Measurements from ENCODE around the gene GULP1. TPM values are rescaled to one million over a fixed set of nuclear protein-coding genes. Genes with fewer than 3 reads are reported as not detected.
"Not testable (repeated sequence)": the region's sequence is repeated elsewhere in the genome, so short reads cannot be mapped to it uniquely, and the experiment has no call there.

GULP1 gene
- total RNA-seq, 1 donor from 2014 or later = 17.7 TPM

DNA sequence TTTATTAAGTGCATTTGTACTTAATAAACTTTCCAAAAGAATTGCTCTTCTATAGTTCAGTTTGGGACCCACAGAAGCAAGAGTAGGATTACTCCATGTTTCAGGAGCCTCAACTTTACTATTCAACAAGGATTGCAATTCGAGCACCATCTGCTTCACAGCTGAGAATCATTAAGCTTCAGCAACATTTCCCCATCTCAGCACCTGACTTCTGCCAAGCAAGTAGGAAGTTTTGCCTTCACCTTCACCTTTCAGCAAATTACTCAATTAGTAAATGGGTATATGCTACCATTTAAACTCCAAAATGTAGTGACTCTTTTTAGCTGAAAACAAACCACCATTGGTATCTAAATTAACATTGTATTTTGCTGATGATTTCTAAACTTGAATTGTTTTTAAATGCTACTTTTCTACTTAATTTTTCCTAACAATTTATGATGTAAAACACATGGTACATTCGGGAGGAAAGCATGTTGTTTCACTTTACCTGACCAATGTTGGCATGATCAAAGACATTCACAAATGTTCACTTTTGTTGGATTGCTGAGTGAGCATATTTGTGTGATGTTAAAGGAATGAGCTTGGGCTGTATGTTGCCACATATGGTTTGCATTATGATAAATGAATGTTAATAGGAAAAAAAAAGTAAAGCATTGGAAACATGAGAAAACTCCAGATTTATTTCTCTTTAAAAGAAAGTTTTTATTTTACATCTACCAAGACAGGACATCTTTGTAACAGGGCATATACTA lies 159.2 kb downstream of the GULP1 start:
- H3K9me3 Mint-ChIP-seq (ENCODE audit: unreplicated experiment) = peaks cover 2% of the 10 kb centered on the region
- DNase-seq = no peak
- H3K4me1 Mint-ChIP-seq (ENCODE audit: low read depth, unreplicated experiment) = no peaks in the 10 kb centered on the region
- H3K36me3 Mint-ChIP-seq (ENCODE audit: unreplicated experiment) = peaks cover 8% of the 10 kb centered on the region
- H3K4me3 Mint-ChIP-seq (ENCODE audit: unreplicated experiment) = no peak overlapping the region
- no peak overlapping the region for H3K27ac Mint-ChIP-seq (ENCODE audit: unreplicated experiment)
- H3K27me3 Mint-ChIP-seq (ENCODE audit: unreplicated experiment) = no peaks in the 10 kb centered on the region
- TF ChIP-seq, protein P1, sequence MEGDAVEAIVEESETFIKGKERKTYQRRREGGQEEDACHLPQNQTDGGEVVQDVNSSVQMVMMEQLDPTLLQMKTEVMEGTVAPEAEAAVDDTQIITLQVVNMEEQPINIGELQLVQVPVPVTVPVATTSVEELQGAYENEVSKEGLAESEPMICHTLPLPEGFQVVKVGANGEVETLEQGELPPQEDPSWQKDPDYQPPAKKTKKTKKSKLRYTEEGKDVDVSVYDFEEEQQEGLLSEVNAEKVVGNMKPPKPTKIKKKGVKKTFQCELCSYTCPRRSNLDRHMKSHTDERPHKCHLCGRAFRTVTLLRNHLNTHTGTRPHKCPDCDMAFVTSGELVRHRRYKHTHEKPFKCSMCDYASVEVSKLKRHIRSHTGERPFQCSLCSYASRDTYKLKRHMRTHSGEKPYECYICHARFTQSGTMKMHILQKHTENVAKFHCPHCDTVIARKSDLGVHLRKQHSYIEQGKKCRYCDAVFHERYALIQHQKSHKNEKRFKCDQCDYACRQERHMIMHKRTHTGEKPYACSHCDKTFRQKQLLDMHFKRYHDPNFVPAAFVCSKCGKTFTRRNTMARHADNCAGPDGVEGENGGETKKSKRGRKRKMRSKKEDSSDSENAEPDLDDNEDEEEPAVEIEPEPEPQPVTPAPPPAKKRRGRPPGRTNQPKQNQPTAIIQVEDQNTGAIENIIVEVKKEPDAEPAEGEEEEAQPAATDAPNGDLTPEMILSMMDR (IDR thresholded peaks at IDR 0.05; ENCODE audit: partially characterized antibody, unreplicated experiment) = no peak

DNA sequence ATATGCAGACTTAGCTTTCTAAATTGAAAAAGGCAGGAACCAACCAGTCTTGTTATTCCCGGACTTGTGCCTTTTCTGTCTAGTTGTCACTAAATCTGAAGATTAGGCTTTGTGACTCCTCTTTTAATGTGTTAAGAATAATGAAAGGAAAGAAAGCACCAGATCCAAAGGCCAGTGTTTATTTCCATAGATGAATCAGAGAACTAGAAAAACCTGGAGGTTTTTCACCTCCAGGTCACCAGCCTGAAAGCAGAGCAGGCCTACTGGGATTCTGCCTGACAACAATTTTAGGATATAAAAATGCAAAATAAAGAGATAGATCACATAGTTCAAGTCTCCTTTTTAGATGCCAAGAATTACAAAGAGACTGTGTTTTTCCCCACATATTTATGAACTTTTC lies 160.4 kb downstream of the GULP1 start:
- H3K4me1 Mint-ChIP-seq (ENCODE audit: low read depth, unreplicated experiment) = no peaks in the 10 kb centered on the region
- no peak for DNase-seq
- no peak overlapping the region for H3K4me3 Mint-ChIP-seq (ENCODE audit: unreplicated experiment)
- H3K9me3 Mint-ChIP-seq (ENCODE audit: unreplicated experiment) = peaks cover 2% of the 10 kb centered on the region
- H3K27me3 Mint-ChIP-seq (ENCODE audit: unreplicated experiment) = no peaks in the 10 kb centered on the region
- H3K36me3 Mint-ChIP-seq (ENCODE audit: unreplicated experiment) = peaks cover 8% of the 10 kb centered on the region
- TF ChIP-seq, protein P1 (IDR thresholded peaks at IDR 0.05; ENCODE audit: partially characterized antibody, unreplicated experiment) = no peak
- no peak overlapping the region for H3K27ac Mint-ChIP-seq (ENCODE audit: unreplicated experiment)

DNA sequence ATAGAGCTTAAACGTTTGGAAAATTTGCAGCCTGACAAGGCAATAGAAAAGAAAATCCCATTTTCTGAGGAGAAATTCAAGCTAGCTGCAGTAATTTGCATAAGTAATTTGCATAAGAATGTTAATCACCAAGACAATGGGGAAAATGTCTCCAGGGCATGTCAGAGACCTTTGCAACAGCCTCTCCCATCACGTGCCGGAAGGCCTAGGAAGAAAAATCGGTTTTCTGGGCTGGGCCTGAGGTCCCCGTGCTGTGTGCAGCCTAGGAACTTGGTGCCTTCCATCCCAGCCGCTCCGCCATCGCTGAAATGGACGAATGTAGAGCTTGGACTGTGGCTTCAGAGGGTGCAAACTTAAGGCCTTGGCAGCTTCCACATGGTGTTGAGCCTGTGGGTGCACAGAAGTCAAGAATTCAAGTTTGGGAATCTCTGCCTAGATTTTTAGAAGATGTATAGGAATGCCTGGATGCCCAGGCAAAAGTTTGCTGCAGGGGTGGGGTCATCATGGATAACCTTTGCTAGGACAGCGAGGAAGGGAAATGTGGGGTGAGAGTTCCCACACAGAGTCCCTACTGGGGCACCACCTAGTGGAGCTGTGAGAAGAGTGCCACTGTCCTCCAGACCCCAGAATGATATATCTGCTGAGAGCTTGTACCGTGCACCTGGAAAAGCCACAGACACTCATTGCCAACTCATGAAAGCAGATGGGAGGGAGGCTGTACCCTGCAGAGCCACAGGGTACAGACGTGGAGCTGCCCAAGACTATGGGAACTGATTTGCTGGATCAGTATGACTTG lies 164.6 kb downstream of the GULP1 start:
- Mint-ChIP-seq H3K36me3 (ENCODE audit: unreplicated experiment) (peaks cover 8% of the 10 kb centered on the region), H3K27ac (ENCODE audit: unreplicated experiment) (no peak overlapping the region), H3K9me3 (ENCODE audit: unreplicated experiment) (peaks cover 2% of the 10 kb centered on the region), H3K4me3 (ENCODE audit: unreplicated experiment) (no peak overlapping the region), H3K27me3 (ENCODE audit: unreplicated experiment) (no peaks in the 10 kb centered on the region), H3K4me1 (ENCODE audit: low read depth, unreplicated experiment) (no peaks in the 10 kb centered on the region)
- TF ChIP-seq, protein P1 (IDR thresholded peaks at IDR 0.05; ENCODE audit: partially characterized antibody, unreplicated experiment) = no peak
- no peak for DNase-seq

DNA sequence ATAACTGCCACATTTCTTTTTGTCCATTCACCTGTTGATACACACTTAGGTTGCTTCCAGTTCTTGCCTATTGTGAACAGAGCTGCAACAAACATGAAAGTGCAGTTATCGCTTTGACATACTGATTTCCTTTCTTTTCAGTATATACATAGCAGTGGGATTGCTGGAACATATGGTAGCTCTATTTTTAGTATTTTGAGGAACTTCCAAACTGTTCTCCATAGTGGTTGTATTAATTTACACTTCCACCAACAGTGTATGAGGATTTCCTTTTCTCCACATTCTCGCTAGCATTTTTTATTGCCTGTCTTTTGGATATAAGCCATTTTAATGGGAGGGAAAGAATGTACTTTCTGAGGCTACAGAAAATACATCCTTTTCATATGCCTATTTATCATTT lies 167.4 kb downstream of the GULP1 start:
- Mint-ChIP-seq H3K4me1 (ENCODE audit: low read depth, unreplicated experiment) (peaks cover 2% of the 10 kb centered on the region), H3K36me3 (ENCODE audit: unreplicated experiment) (peaks cover 7% of the 10 kb centered on the region)
- DNase-seq = no peak

DNA sequence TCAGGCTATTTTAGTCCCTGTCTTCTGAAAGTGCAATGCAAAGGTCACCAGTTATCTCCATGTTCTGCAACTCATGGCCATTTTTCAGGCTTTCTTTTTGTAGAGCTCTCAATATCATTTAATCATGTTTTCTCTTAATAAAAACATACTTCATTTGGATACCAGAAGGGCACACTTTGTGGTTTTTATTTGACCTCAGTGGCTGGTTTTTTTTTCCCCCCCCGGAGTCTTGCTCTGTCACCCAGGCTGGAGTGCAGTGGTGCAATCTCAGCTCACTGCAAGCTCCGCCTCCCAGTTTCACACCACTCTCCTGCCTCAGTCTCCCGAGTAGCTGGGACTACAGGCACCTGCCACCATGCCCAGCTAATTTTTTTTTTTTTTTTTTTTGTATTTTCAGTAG lies 174.4 kb downstream of the GULP1 start:
- H3K4me3 Mint-ChIP-seq (ENCODE audit: unreplicated experiment); DNase-seq; H3K9me3 Mint-ChIP-seq (ENCODE audit: unreplicated experiment); H3K27ac Mint-ChIP-seq (ENCODE audit: unreplicated experiment); H3K36me3 Mint-ChIP-seq (ENCODE audit: unreplicated experiment); H3K27me3 Mint-ChIP-seq (ENCODE audit: unreplicated experiment); H3K4me1 Mint-ChIP-seq (ENCODE audit: low read depth, unreplicated experiment): not testable (repeated sequence)

More for the DNA sequence above, 167.4 kb downstream of the GULP1 start:
- Mint-ChIP-seq H3K4me3 (ENCODE audit: unreplicated experiment) (no peak overlapping the region), H3K9me3 (ENCODE audit: unreplicated experiment) (peaks cover under 1% of the 10 kb centered on the region), H3K27me3 (ENCODE audit: unreplicated experiment) (no peaks in the 10 kb centered on the region), H3K27ac (ENCODE audit: unreplicated experiment) (no peak overlapping the region)
- TF ChIP-seq, protein P1 (IDR thresholded peaks at IDR 0.05; ENCODE audit: partially characterized antibody, unreplicated experiment) = no peak

Measured in glutamatergic neuron (in vitro differentiated cells).